NCI-H2081 (cell line): ENCODE measurements around the gene CMBL.
A peak's percentile ranks its signal among the peaks of the same experiment; 100 is the strongest.
"Not testable (repeated sequence)": the region's sequence is repeated elsewhere in the genome, so short reads cannot be mapped to it uniquely, and the experiment has no call there.

Experiments used
- DNase-seq, 2 experiments: peaks; one replicate each; lab custom pipeline; 2025; lab: John Stamatoyannopoulos, UW

Gene CMBL

DNA sequence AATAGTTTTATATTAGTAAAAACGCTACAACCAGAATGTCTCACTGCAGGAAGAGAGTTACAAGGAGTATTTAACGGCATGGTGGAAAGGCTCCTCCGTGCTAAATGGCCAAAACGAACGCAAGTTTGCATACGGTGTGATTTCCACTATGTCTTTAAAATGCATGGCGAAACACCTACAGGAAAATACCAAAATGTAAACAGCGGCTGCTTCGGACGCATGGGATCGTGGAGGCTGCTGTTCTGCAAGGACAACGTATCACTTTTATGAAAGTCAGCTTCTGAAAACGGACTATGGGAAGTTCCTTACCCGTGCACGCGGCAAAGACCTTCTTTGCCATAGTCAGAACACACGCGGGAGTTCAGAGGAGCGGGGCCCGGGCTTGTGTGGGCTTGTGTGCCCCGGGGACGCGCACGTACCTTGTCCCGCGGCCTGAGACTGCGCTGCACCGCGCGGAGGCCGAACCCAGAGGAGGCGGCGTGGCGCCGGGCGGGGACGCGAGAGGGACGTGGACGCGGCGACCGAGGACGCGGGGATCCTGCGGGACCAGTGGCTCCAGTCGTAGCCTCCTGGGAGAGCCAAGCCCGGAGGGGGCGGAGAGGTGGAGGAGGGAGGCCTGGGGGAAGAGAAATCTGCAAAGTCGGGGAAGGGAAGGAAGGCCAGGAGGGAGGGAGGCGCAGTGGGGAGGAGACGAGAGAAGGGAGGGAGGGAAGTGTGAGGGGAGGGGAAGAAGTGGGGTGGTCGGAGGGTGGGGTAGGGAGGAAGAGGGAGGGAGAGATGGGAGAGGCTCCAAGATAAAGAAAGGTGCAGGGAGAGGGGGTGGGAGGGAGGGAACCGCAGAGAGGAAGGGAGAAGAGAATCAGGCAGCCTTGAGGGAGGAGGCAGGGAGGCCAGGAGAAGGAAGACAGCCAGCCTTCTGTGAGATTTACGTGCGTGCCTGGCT, at the start of gene CMBL:
Gene CMBL (minus strand): TSS at position 697 of the 943 bp plus-strand sequence. CDS start 17,140 bp downstream, outside the sequence.
- DNase-seq, result peak; percentile 89 to 94

DNA sequence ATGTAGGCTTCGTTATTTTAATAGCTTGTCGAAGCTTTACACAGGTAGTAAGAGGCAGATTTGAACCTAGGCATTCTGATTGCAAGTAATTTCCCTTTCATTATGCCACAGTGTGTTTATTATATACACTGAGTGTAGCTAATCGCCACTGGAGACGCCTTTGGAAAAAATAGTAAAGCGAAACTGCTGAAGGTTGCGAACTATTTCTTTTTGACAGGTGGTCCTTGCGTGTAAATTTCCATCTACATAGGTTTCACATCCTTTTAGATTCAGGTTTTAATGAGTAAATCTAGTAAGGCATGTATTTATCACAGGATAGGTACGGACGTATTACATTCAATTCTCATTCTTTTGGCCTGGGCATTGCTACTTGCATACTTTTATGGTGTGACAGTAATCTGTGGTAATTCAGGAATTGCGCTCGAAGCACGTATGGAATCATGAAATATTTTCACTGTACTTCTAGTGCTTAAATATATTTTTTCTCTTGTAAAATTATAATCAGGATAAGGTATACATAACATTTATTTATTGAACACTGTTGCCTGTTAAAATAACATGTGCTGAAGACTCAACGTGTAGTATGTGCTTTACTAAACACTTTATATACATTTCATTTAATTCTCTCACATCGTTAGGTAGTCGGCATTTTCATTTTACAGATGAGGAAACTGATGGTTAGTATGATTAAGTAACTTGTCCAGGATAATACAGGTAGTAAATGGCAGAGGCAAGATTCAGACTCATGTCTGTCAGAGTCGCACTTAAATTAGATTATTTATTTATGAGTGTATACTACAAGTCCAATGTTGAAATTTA, 47.6 kb upstream of the CMBL start:
- DNase-seq, result peak in 1 of 2 experiments; percentile 62

GRCh38 chr5:10354048-10354872, 46.6 kb upstream of the CMBL start:
- DNase-seq, result peak; percentile 55 to 71

DNA sequence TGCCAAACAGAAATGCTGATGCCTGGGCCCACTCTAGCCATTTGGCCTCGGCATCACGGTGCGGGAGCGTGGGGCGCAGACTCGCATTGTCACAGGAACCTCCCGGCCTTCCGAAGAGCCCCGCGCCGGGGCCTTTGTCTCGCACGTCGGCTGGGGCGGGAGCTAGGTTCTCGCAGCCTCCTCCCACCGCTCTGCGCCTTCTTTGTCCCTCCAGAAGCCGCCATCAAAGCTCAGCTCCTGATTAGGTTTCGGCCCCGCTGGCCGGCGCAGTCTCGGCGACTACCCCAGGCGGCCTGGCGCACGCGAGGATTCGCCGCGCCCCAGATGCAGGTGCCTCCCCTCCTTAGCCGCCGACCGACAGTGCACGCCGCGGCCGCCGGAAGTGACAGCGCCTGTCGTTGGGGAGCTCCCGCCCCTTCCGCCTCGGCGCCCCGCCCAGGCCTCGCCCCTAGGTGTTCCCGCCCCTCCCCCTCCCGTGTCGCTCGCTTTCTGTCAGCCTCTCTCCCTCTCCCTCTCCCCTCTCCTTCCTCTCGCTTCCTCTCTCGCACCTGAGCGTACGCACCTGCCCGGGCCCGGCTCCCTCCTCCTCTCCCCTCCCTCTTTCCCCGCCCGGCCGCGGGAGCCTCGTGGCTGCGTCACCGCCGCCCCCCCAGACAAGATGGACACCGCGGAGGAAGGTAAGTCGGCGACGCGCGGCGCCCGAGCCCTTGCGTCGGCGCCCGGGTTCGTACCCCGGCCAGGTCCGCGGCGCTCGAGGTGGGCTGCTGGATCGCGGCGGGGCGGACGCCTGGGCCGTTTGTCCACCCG, 45.7 kb upstream of the CMBL start, which contains the start of gene MARCHF6:
Gene MARCHF6 (plus strand): TSS at position 455 of the 807 bp plus-strand sequence. CDS start 204 bp downstream, at position 659.
- peak; percentile 99 to 100 for DNase-seq

DNA sequence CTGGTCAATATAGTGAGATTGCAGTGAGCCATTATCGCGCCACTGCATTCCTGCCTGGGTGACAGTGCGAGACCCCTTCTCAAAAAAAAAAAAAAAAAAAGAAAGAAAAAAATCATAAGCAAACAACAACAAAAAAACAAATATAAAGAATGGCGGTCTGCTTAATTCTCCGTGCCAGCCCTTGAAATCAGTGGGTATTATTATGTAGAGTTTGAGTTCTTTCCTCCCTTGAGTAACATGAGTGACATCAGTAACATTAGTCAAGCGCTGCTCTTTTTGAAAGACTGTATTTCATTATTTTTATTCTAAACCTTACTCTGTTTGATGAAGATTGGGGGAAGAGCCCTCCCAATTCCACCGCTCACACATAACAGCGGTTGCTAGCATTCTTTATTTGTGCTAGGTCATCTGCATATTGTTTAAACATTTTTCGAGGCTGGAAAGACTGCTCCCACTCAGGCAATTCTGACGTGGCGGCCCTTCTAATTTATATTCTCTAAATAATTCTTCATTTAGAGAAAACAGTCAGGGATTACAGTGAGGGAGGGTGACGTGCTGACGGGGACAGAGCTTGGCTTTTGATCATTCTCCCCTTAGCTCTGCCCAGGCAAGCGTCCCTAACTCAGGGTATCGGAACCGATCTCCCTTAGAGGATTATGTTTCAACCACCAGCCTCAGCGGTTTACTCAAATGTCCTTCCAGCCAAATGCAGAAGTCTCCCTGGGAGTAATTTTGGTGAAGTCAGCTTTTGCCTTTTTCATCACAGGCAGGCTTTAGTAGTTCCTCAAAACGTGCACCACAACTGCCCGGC, 44.9 kb upstream of the CMBL start:
- DNase-seq, result peak in 1 of 2 experiments; percentile 72

DNA sequence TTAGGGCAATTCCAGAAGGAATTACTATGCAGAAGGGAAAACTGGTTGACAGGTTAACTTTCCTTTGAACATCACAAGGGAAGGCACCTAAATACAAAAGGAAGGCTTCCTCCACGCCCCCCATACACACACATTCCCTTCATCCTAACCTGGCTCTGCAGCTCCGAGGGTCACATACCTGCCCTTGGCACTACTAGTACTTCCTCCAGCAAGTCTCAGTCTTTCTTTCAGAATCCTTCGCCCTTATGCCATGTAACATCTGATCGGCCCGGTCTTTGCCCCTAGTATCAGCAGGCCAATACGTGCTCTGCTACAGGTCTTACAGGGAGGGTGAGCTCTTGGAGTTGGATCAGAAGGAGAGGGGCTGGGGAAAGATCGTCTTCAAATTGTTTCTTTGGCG, 44.2 kb upstream of the CMBL start:
- no peak for DNase-seq

DNA sequence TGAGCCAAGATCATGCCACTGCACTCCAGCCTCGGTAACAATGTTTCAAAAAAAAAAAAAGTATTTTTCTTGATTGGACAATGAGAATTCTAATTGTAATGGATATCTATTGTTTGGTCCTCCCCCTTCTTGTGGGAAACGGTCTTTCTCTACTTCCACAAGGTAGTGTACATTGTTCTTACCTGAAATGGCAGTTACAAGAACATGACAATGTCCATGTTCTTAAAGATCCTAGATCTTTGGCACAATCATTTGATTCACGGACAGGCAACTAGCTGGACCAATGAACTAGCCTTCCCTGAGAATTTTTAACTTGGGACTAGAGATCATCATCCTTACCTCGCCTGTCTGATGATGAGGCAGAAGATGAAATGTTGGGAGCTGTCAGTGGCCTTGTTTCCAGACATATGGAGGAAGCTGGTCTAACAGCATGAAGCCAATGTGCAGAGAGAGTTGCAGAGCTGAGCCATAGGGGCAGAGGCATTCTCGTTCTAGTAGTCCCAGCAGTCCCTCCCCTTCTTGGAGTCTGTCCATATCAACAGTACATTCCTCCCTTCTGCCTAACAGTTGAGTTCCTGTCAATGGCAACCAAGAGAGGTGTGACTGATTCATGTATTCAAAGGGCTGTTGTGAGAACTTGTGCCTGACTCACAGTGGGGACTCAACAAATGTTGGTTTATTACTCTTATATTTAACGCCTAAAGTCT, 43.6 kb upstream of the CMBL start:
- peak; percentile 31 to 63 for DNase-seq

DNA sequence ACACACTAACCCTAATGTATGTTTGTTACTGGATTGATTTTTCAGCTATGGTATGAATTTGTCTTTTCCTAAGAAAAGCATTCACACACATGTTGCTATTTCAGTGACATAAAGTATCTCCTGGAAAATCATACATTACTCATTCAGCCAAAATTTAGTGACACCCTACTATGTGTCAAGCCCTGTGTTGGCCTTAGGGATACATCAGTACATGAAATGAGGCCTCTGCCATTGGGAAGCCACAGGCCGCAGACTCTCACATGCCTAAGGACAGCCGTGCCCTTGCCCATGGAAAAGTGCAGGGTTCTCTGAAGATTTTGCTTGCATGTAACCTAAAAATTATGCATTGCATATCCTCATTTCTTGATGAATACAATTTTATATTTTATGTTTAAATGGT, 40.6 kb upstream of the CMBL start:
- no peak for DNase-seq

GRCh38 chr5:10344461-10345106, 36.9 kb upstream of the CMBL start:
- DNase-seq, result not testable (repeated sequence)

DNA sequence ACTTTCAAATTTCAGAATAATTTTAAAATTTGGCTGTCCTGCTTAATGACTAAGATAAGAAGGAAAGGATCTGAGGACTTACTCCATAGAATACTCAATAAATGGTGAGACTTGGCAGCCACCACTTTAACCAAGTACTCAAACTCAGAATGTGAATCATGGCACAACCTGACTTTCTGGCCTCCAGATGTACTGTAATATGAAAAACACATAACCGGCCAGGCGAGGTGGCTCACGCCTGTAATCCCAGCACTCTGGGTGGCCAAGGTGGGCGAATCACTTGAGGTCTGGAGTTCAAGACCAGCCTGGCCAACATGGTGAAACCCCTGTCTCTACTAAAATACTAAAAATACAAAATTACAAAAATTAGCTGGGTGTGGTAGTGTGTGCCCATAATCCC, 35.8 kb upstream of the CMBL start:
- no peak for DNase-seq

GRCh38 chr5:10339958-10340357, 32.3 kb upstream of the CMBL start:
- no peak for DNase-seq

DNA sequence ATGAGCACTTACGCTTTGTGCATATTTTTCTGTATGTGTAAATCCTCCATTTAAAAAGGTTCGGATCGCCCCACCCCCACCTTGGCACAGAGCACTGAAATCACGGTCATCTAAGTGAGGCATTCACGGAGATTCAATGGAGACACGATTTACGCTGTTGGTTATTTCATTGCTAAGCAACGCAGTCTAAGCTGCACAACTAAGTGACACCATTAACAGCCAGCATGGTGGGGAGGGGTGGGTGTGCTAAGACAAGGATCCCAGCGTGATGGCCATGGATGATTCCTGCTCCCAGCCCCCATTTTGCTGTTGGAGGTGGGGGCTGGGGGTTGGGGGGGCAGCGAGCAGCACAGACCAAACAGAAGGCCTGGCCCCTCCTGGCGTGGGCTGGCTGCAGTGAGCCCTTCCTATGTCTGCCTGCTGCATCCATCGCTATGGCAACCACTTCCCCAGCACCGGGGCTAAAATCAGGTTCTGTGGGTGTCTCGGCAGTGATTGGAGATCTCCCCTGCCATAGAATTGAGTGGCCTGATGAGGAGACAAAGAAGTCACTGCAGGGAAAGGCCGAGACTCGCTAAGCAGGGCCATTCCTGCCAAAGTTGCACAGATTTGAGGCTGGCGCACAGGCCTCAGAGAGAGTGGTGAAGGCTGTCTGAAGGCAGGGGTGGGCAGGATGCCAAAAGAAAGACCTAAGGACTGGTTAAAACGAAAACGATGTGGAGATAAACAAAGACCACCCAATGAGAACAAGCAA, 31.5 kb upstream of the CMBL start:
- peak; percentile 98 to 99 for DNase-seq

- peak; percentile 69 to 79 for DNase-seq
These were observed 31.0 kb upstream of the CMBL start for GRCh38 chr5:10338686-10339057.

DNA sequence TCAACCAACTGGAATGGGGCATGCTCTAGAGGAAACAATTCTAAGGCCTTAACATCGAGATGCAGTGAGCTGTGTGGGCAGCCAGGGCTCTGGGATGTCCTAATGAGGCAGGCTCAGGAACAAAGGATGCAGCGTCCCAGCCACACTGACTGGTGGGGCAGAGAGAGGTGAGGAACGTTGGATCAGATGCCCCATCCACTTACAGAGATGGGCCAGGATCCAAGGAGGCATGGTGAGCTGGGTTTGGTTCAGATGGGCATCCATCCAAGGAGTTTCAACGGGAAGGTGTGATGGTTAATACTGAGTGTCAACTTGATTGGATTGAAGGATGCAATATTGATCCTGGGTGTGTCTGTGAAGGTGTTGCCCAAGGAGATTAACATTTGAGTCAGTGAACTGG, 30.3 kb upstream of the CMBL start:
- DNase-seq, result peak; percentile 36 to 53

GRCh38 chr5:10337107-10337506, 29.4 kb upstream of the CMBL start:
- DNase-seq, result no peak

- DNase-seq, result no peak
These were observed 28.2 kb upstream of the CMBL start for GRCh38 chr5:10335711-10336470.

DNA sequence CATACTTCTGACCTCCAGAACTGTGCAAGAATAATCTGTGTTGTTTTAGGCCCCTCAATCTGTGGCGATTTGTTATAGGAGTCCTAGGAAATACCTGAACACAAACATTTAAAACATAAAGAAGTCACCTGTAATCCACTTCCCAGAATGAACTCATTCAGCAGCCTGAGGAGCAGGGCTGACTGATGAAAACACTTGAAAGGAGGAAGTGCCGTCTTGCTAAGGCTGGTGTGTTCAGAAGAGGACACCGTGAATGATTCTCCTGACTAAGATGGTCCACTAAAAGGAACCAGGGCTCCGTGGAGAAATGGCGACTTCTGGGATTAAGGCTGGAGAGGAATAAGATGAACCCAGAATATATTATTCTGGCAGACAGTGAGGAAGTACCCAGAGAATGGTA, 27.1 kb upstream of the CMBL start:
- no peak for DNase-seq
